ENCODE results near the gene ANXA4.

- TF ChIP-seq CTCF (IDR thresholded peaks at IDR 0.05), result no peak
- no peak for TF ChIP-seq EZH2 (IDR thresholded peaks at IDR 0.05)
These were observed 8.3 kb downstream of the ANXA4 start for GRCh38 chr2:69750246-69750645.
